HG03520 (cell line): ENCODE data around the gene COASY.
A peak's percentile ranks its signal among the peaks of the same experiment; 100 is the strongest.

Experiments
- ATAC-seq: cut with Tn5 transposase; IDR thresholded peaks from one replicate; pipeline ENCODE4 v1.9.1; 2021; ENCODE audit warnings: mild to moderate bottlenecking, moderate library complexity; ENCODE audit not compliant: unreplicated experiment

The COASY gene

GRCh38 chr17:42571435-42572225, 9.7 kb downstream of the COASY start:
- no peak for ATAC-seq

GRCh38 chr17:42573095-42573494, 11.1 kb downstream of the COASY start:
- ATAC-seq, result no peak

GRCh38 chr17:42574463-42574862, 12.5 kb downstream of the COASY start:
- ATAC-seq, result no peak

DNA sequence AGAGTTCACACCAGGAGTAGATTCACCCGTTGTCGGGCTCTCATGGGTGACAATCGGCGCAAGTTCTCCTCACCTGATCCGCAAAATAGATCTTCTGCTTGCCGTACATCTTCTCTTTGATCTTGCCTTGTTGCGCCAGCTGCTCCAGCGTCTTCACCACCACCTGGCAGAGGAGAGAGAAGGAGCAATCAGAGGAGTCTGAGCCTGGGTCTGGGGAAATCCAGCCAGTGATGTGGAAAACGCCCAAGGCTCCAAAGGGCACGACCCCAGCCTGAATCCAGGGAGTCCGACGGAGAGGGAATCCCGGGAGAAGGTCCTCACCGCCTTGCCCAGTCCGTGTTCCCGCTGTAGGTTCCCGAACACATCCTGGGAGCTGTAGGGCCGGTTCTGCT, 15.2 kb downstream of the COASY start:
- ATAC-seq, result no peak

DNA sequence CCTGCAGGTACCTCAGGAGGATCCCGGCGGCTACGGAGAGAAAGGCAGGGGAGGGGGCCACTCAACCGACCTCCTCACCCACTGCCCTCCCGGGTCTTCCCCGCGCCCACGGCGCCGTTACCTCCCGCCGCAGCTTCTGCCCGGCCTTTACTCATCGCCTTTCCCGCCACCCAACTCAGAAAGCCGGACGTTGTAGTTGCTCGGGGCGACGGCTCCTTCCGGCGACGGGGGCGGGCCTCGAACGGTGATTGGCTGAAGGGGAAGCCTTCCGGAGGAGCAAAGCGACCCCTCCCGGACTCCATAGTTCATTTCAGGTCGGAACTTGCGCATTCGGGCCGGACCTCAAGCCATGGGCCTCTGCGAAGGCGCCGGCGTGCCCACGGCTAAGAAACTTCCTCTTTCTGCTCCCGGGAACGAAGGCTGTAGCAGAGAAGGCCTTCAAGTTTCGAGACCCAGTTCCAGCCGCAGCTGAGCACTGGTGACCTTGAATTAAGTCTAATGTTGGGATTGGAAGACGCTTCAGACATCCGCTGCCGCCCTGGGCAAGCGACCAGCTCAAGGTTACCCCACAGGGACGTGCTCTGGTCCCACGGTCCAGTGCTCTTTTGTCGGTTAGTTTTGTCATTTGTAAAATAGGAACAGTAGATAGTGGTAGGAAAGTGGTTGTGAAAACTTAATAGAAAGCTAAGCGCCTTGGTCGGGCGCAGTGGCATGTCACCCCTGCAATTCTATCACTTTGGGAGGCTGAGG, 15.8 kb downstream of the COASY start, which contains the start of gene PSMC3IP:
Gene PSMC3IP, minus strand, starts transcription at position 198 of the 750 bp plus-strand sequence. Its CDS starts 43 bp downstream, at position 155.
- peak; percentile 70 for ATAC-seq

DNA sequence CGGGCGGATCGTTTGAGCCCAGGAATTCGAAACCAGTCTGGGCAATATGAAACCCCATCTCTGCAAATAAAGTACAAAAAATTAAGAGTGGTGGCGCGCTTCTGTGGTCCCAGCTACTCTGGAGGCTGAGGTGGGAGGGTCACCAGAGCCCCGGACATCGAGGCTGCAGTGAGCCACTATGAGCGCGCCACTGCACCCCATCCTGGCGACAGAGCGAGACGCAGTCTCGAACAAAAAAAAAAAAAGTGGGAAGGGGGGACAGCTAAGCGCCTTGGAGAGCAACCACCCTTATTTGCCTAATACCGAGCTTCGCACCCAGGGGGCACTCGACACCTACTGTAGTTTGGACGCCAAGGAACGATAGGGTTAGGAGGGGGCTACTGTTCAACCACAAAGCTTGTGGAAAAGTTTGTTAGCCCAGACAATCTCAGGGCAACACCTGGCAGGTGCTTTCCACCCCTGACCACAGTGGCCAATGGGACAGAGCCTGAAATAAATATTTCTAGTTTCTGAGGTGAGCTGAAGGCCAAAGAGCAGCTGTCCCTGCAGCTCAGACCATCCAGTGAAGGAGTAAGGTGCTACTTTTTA, 16.4 kb downstream of the COASY start:
- peak; percentile 36 for ATAC-seq

GRCh38 chr17:42579794-42580551, 18.0 kb downstream of the COASY start:
- no peak for ATAC-seq

GRCh38 chr17:42581744-42582270, 19.9 kb downstream of the COASY start:
- no peak for ATAC-seq

- no peak for ATAC-seq
Observed at GRCh38 chr17:42584880-42585279, 22.9 kb downstream of the COASY start.

DNA sequence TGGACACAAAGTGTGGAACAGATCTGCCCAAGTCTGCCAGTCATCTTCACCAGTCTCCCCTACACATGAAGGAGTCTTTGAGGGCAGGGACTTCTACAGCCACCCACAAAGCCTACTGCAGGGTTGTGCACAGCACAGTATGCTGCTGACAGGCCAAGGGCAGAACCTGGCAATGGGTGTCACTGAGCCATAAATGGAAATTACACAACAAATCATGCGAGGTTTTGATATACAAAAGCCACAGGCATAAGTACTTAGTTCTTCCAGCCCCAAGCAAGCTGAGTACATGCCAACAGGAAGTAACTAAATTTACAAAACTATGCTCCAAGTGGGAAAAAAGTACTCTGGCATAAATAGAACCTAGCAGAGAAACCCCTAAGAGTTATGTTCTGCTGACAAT, 23.4 kb downstream of the COASY start:
- ATAC-seq, result no peak

DNA sequence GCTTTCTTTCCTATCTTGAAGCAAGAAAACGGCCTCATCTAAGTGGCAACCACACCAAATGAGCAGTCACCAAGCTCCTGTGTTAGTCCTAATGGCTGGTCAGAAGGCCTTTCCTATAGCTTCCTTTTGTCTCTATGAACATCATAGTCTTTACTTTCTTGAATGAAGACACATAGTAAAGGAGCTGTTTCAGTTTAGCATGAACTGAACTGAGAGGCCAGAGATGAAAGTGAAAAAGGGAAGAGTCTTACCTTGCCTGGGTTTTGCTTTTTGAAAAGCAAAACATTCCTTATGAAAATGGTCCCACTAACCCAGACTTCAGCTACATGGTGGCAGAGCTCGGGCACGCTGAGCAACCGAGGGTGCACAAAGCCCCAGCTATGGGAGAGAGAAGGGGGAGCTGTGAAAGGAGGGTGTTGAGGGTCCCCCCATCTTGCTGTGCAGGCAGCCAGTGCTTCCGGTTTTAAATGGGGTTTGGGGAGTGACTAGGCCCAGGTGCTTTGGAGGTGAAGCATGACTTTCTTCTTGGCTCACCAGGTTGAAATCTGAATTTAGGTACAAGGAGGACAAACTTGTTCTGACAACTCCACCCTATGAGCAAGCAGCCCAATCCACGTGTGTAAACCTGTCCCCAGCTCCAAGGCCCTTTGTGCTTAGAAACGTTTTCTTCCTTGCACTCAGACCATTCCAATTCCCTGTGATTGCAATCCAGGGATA, 24.7 kb downstream of the COASY start:
- ATAC-seq, result no peak

DNA sequence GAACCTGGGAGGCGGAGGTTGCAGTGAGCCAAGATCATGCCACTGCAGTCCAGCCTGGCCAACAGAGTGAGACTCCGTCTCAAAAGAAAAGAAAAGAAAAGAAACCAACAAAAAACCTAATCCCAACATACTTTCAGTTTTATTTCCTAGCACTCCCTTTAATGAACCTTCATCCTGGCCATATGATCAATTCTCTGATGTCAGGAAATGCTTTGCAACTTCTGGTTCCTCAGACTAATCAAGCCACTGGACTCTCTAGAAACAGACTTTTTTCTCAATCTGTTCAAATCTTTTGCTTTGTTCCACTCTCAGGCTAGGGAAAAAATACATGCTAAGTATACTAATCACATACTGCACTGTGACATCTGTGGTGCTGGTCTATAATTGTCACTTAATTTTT, 28.9 kb downstream of the COASY start:
- no peak for ATAC-seq

GRCh38 chr17:42591411-42591810, 29.5 kb downstream of the COASY start:
- no peak for ATAC-seq

DNA sequence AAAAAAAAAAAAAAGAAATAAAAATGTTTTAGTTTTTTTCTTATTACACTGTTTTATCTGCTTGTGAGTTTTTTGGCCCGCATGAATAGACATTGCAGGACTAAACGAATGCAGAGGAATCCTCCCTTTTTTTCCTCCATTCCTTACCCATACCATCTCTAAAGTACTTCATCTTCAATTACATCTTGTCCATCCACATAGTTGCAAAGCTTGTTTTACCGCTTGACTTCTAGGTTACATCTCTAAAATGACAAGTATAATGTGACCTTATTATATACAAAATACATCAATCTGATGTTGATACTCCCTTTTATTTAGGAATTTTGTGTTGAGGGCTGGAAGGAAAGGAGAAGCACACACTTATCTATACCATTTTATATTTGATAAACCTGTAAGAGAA, 34.4 kb downstream of the COASY start:
- no peak for ATAC-seq

- ATAC-seq, result no peak
Observed at GRCh38 chr17:42598905-42599304, 37.0 kb downstream of the COASY start.

GRCh38 chr17:42603318-42603717, 41.4 kb downstream of the COASY start:
- ATAC-seq, result no peak

GRCh38 chr17:42607769-42608168, 45.8 kb downstream of the COASY start:
- ATAC-seq, result no peak

DNA sequence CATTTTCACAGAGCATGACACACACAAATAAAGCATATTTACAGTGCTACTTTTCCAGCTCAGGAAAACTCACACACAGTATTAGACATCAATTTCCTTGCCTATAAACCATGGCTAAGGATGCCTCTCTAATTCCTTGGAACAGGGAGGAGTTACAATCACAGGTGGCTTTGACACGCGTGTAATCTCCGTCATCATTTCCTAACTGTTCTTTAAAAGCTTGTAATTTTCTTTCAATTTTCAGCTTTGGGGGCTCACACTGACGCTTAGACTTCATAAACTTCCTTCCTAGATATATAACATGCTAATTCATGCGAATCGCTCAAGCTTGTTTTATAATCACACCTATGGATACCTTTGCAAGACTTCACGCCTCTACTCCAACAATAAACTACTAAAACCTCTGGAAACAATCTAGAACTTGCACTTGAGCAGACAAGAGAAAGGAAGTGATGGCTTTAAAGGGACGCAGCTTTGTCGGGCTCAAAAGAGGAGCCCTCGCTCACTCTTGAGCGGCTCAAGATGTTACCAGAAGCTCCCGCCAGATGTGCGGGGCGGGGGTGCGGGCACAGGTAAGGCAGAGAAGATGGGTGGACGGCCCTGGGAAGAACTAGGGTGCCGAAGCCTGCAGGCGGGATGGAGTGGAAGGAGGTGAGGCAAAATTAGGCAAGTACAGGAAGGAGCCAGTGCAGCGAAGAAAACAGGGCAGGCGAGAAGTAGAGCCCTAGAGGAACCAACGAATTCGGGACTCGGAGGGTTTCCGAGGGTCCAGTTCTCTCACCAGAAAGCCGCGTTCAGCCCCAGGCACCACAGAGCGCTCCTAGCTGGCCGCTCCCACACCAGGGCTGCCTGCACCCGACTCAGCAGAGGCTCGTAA, 46.6 kb downstream of the COASY start:
- no peak for ATAC-seq

GRCh38 chr17:42609182-42609813, 47.4 kb downstream of the COASY start, which contains the start of the genes RETREG3 and TUBG1:
Gene RETREG3 (minus strand): TSS chr17:42609374. CDS start chr17:42609324, 50 bp downstream.
Gene TUBG1 (plus strand): TSS chr17:42609683. CDS start chr17:42609738, 55 bp downstream.
- ATAC-seq, result peak; percentile 90
